ENCODE data around the gene PTCHD1. TPM values are rescaled to one million over a fixed set of nuclear protein-coding genes. Genes with fewer than 3 reads are reported as not detected.

PTCHD1 gene
- total RNA-seq, 1 experiment from 2014 or later, result not detected

DNA sequence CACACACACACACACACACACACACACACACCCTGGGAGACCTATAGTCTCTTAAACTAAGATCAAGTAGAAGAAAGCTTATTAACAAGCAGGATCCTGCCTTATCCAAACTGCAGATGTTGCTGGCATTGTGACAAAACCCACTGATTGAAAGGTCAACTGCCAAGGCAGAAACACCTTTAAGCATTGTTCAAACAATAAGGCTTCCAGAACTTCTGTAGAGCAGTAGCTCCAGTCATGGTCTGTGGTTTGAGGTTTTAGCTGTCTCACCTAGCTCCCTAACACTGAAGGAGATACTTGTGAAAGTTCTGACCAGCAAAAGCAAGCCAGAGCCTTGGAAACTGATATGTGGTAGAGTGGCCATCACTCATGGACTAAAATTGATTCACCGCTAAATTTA lies 59.8 kb downstream of the PTCHD1 start:
- Histone ChIP-seq H4K20me1 (ENCODE audit: low read length) (no peaks in the 10 kb centered on the region), H3K27me3 (ENCODE audit: low read length) (peaks cover 34% of the 10 kb centered on the region), H3K4me2 (ENCODE audit: low read length) (no peak overlapping the region), H3K79me2 (ENCODE audit: low read length) (no peaks in the 10 kb centered on the region), H3K4me3 (ENCODE audit: low read length) (no peak overlapping the region), H2AFZ (ENCODE audit: low read length) (no peak overlapping the region), H3K4me1 (ENCODE audit: insufficient read depth, low read length) (no peaks in the 10 kb centered on the region), H3K9ac (ENCODE audit: low read length) (no peak overlapping the region), H3F3A (ENCODE audit: low read length, unreplicated experiment) (no peaks in the 10 kb centered on the region), H3K27ac (ENCODE audit: low read length) (no peak overlapping the region), H3K9me3 (ENCODE audit: low read length) (no peaks in the 10 kb centered on the region), H3K9me2 (replicated peaks; ENCODE audit: low read length) (no peaks in the 10 kb centered on the region), H3K36me3 (ENCODE audit: low read depth, low read length) (no peaks in the 10 kb centered on the region)
- intact Hi-C loops (cut with micrococcal nuclease), result no loop called here
- ATAC-seq (no peak), DNase-seq (peak; percentile 43)
- BruUV-seq (replicated peaks), result no TSS peak
- POLR2A ChIA-PET (ENCODE audit: unreplicated experiment), result no interaction called here
- CTCF ChIA-PET, result no interaction called here
- no peak for TF ChIP-seq EZH2 (IDR thresholded peaks at IDR 0.05; ENCODE audit: low read length, unreplicated experiment)
- TF ChIP-seq EZH2phosphoT487 (IDR thresholded peaks at IDR 0.05; ENCODE audit: borderline replicate concordance, low read length), result no peak

DNA sequence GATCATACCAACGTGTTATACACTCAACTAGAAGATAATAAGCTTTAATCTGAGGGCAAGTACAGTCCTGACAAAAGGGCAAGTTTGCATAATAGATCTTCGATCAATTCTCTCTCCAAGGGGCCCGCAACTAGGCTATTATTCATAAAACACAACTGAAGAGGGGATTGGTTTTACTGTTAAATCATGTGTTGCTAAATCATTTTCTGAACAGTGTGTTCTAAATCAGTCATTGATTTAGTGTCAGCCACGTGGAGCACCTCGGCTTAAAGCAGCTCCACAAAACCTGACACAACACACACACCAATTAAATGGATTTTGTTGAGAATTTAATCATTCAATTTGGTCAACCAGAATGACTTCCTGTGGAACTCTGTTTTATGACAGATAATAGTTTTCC lies 61.6 kb downstream of the PTCHD1 start:
- intact Hi-C loops (cut with micrococcal nuclease), result no loop called here
- no peaks in the 10 kb centered on the region for H4K20me1 ChIP-seq (ENCODE audit: low read length)
- CTCF ChIA-PET, result no interaction called here
- H3K9ac ChIP-seq (ENCODE audit: low read length), result no peak overlapping the region
- H3K9me3 ChIP-seq (ENCODE audit: low read length), result no peaks in the 10 kb centered on the region
- no peaks in the 10 kb centered on the region for H3F3A ChIP-seq (ENCODE audit: low read length, unreplicated experiment)
- no peak overlapping the region for H3K27ac ChIP-seq (ENCODE audit: low read length)
- TF ChIP-seq EZH2 (IDR thresholded peaks at IDR 0.05; ENCODE audit: low read length, unreplicated experiment) (no peak), EZH2phosphoT487 (IDR thresholded peaks at IDR 0.05; ENCODE audit: borderline replicate concordance, low read length) (no peak)
- TF ChIP-seq, protein P1, sequence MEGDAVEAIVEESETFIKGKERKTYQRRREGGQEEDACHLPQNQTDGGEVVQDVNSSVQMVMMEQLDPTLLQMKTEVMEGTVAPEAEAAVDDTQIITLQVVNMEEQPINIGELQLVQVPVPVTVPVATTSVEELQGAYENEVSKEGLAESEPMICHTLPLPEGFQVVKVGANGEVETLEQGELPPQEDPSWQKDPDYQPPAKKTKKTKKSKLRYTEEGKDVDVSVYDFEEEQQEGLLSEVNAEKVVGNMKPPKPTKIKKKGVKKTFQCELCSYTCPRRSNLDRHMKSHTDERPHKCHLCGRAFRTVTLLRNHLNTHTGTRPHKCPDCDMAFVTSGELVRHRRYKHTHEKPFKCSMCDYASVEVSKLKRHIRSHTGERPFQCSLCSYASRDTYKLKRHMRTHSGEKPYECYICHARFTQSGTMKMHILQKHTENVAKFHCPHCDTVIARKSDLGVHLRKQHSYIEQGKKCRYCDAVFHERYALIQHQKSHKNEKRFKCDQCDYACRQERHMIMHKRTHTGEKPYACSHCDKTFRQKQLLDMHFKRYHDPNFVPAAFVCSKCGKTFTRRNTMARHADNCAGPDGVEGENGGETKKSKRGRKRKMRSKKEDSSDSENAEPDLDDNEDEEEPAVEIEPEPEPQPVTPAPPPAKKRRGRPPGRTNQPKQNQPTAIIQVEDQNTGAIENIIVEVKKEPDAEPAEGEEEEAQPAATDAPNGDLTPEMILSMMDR (conservative IDR thresholded peaks at IDR 0.05; ENCODE audit: low read depth, low read length), result no peak
- no peak overlapping the region for H3K4me3 ChIP-seq (ENCODE audit: low read length)
- no peak for ATAC-seq
- POLR2A ChIA-PET (ENCODE audit: unreplicated experiment), result no interaction called here
- no peaks in the 10 kb centered on the region for H3K9me2 ChIP-seq (replicated peaks; ENCODE audit: low read length)
- H3K4me1 ChIP-seq (ENCODE audit: insufficient read depth, low read length), result no peaks in the 10 kb centered on the region
- H3K27me3 ChIP-seq (ENCODE audit: low read length), result peaks cover 32% of the 10 kb centered on the region
- no TSS peak for BruUV-seq (replicated peaks)
- H3K79me2 ChIP-seq (ENCODE audit: low read length), result no peaks in the 10 kb centered on the region
- H3K36me3 ChIP-seq (ENCODE audit: low read depth, low read length), result no peaks in the 10 kb centered on the region
- DNase-seq, result no peak
- H2AFZ ChIP-seq (ENCODE audit: low read length), result no peak overlapping the region
- no peak overlapping the region for H3K4me2 ChIP-seq (ENCODE audit: low read length)

DNA sequence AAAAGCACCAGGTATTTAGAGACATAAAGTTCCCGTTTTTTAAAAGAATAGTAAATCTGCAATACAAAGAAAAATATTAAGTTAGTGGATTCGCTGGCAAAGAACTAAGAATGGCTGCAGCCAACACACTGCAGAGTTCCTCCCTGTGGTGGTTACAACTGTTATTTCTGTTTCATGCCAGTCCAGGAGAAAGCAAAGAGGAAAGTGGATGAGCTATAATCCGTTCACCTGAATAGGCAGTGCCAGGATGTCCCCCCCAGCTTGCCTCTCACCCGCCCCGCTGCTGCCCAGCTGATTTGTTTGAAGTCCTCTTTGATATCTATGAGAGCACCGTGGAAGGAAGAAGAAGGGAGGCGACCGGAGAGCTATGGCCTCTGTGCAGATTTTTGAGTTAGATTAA lies 63.9 kb downstream of the PTCHD1 start:
- Histone ChIP-seq H3K27ac (ENCODE audit: low read length) (no peak overlapping the region), H3K4me1 (ENCODE audit: insufficient read depth, low read length) (no peaks in the 10 kb centered on the region), H3K4me2 (ENCODE audit: low read length) (no peak overlapping the region), H3K9ac (ENCODE audit: low read length) (no peak overlapping the region), H3F3A (ENCODE audit: low read length, unreplicated experiment) (no peaks in the 10 kb centered on the region), H3K9me3 (ENCODE audit: low read length) (no peaks in the 10 kb centered on the region), H3K79me2 (ENCODE audit: low read length) (no peaks in the 10 kb centered on the region), H4K20me1 (ENCODE audit: low read length) (no peaks in the 10 kb centered on the region), H2AFZ (ENCODE audit: low read length) (no peak overlapping the region), H3K27me3 (ENCODE audit: low read length) (peaks cover 25% of the 10 kb centered on the region), H3K9me2 (replicated peaks; ENCODE audit: low read length) (no peaks in the 10 kb centered on the region), H3K4me3 (ENCODE audit: low read length) (no peak overlapping the region), H3K36me3 (ENCODE audit: low read depth, low read length) (no peaks in the 10 kb centered on the region)
- intact Hi-C loops (cut with micrococcal nuclease), result no loop called here
- no peak for DNase-seq
- ChIA-PET POLR2A (ENCODE audit: unreplicated experiment) (no interaction called here), CTCF (no interaction called here)
- TF ChIP-seq EZH2 (IDR thresholded peaks at IDR 0.05; ENCODE audit: low read length, unreplicated experiment) (no peak), EZH2phosphoT487 (IDR thresholded peaks at IDR 0.05; ENCODE audit: borderline replicate concordance, low read length) (no peak)
- TF ChIP-seq, protein P1 (conservative IDR thresholded peaks at IDR 0.05; ENCODE audit: low read depth, low read length), result no peak
- BruUV-seq (replicated peaks), result no TSS peak
- ATAC-seq, result no peak
